OCI-LY1 (cell line): Measurements from ENCODE around the gene TRIB2.

Experiments
- H2AFZ ChIP-seq: fragments of 200-600 bp; sonication (generic), shearing (Covaris generic); 2 replicates; pipeline ENCODE4 v1.6.0; 2014; ENCODE audit warnings: antibody characterized with exemption, mild to moderate bottlenecking, low read length
- H3F3A ChIP-seq: fragments of 200-600 bp; sonication (generic), shearing (Covaris generic); 2 replicates; pipeline ENCODE4 v1.6.0; 2014; ENCODE audit warnings: mild to moderate bottlenecking, antibody characterized with exemption, low read length, moderate library complexity; ENCODE audit not compliant: insufficient read depth
- H3K27ac ChIP-seq: fragments of 200-600 bp; sonication (generic); 2 replicates; pipeline ENCODE4 v1.5.1; 2014; ENCODE audit warnings: low read length, mixed run types, mild to moderate bottlenecking, low read depth; ENCODE audit not compliant: poor library complexity, severe bottlenecking
- H3K27me3 ChIP-seq: fragments of 200-600 bp; sonication (generic); 2 replicates; pipeline ENCODE4 v1.6.0; 2014; ENCODE audit warnings: antibody characterized with exemption, mild to moderate bottlenecking, low read length, moderate library complexity; ENCODE audit not compliant: insufficient read depth
- H3K36me3 ChIP-seq: fragments of 200-600 bp; sonication (generic); 2 replicates; pipeline ENCODE4 v1.6.1; 2014; ENCODE audit warnings: mild to moderate bottlenecking, antibody characterized with exemption, low read length, moderate library complexity, mixed read lengths; ENCODE audit not compliant: insufficient read depth
- H3K4me1 ChIP-seq: fragments of 200-600 bp; sonication (generic); 2 replicates; pipeline ENCODE4 v1.5.1; 2014; ENCODE audit warnings: mild to moderate bottlenecking, low read length, moderate library complexity; ENCODE audit not compliant: insufficient read depth, severe bottlenecking
- H3K4me2 ChIP-seq: fragments of 200-600 bp; sonication (generic), shearing (Covaris generic); 2 replicates; pipeline ENCODE4 v1.6.1; 2014; ENCODE audit warnings: low read length
- H3K4me3 ChIP-seq: fragments of 200-600 bp; sonication (generic); 2 replicates; pipeline ENCODE4 v1.5.1; 2014; ENCODE audit warnings: low read length, low read depth, mild to moderate bottlenecking, mixed read lengths; ENCODE audit not compliant: poor library complexity, severe bottlenecking
- H3K79me2 ChIP-seq: fragments of 200-600 bp; shearing (Covaris generic); 2 replicates; pipeline ENCODE4 v1.6.1; 2016; ENCODE audit warnings: mixed run types, low read length, mixed read lengths; ENCODE audit not compliant: insufficient read depth
- H3K9ac ChIP-seq: fragments of 200-600 bp; sonication (generic), shearing (Covaris generic); 2 replicates; pipeline ENCODE4 v1.6.1; 2014; ENCODE audit warnings: mild to moderate bottlenecking, low read length, mixed read lengths
- H3K9me2 ChIP-seq: fragments of 200-600 bp; sonication (generic), shearing (Covaris generic); 2 replicates; pipeline ENCODE4 v1.6.1; 2014; ENCODE audit warnings: low read depth, mild to moderate bottlenecking, low read length, mixed read lengths
- H3K9me3 ChIP-seq: fragments of 200-600 bp; shearing (Covaris generic); 2 replicates; pipeline ENCODE4 v1.6.1; 2014; ENCODE audit warnings: low read length, mixed read lengths
- H4K20me1 ChIP-seq: fragments of 200-600 bp; sonication (generic), shearing (Covaris generic); 2 replicates; pipeline ENCODE4 v1.6.0; 2016; ENCODE audit warnings: mild to moderate bottlenecking, low read length; ENCODE audit not compliant: insufficient read depth
- EZH2 ChIP-seq: fragments of 200-600 bp; sonication (generic), shearing (Covaris generic); IDR thresholded peaks from 2 replicates; pipeline ENCODE4 v1.8.0; 2017; ENCODE audit warnings: borderline replicate concordance, mixed run types, mild to moderate bottlenecking, antibody characterized with exemption, low read length, moderate library complexity, mixed read lengths
- TF ChIP-seq, protein P1 (sequence below): fragments of 200-600 bp; sonication (generic), shearing (Covaris generic); IDR thresholded peaks from 2 replicates; pipeline ENCODE4 v1.5.1; 2017; ENCODE audit warnings: mild to moderate bottlenecking, antibody characterized with exemption, low read length, moderate library complexity, mixed read lengths

Gene TRIB2

DNA sequence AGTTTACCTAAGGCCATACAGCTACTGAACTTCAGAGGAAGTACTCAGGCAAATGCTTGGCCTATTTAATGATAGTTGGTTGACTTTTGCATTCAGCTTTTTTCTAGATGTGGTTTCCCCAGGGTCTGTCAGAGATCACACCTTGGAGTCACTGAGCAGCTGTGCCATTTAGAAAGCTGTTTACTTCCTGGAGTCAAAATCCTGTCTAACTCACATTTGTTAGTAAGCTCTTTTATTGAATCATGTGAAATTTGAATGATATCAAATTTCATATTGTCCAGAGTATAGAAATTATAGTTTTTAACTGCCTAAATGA, 7.6 kb upstream of the TRIB2 start:
- no peak overlapping the region for H2AFZ ChIP-seq
- H3K27me3 ChIP-seq = no peaks in the 10 kb centered on the region
- peak overlapping the region; percentile 46 for H3K27ac ChIP-seq
- H3K9me2 ChIP-seq = no peaks in the 10 kb centered on the region
- H3K4me1 ChIP-seq = peaks cover 37% of the 10 kb centered on the region
- H3K4me2 ChIP-seq = no peak overlapping the region; the same call in 1 of the 2 replicates
- no peak overlapping the region for H3K4me3 ChIP-seq
- TF ChIP-seq EZH2 = no peak
- TF ChIP-seq, protein P1, sequence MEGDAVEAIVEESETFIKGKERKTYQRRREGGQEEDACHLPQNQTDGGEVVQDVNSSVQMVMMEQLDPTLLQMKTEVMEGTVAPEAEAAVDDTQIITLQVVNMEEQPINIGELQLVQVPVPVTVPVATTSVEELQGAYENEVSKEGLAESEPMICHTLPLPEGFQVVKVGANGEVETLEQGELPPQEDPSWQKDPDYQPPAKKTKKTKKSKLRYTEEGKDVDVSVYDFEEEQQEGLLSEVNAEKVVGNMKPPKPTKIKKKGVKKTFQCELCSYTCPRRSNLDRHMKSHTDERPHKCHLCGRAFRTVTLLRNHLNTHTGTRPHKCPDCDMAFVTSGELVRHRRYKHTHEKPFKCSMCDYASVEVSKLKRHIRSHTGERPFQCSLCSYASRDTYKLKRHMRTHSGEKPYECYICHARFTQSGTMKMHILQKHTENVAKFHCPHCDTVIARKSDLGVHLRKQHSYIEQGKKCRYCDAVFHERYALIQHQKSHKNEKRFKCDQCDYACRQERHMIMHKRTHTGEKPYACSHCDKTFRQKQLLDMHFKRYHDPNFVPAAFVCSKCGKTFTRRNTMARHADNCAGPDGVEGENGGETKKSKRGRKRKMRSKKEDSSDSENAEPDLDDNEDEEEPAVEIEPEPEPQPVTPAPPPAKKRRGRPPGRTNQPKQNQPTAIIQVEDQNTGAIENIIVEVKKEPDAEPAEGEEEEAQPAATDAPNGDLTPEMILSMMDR = no peak
- no peaks in the 10 kb centered on the region for H3K36me3 ChIP-seq
- H3F3A ChIP-seq = no peaks in the 10 kb centered on the region
- no peak overlapping the region for H3K9ac ChIP-seq
- no peaks in the 10 kb centered on the region for H3K9me3 ChIP-seq
- no peaks in the 10 kb centered on the region for H4K20me1 ChIP-seq
- H3K79me2 ChIP-seq = no peaks in the 10 kb centered on the region

GRCh38 chr2:12710301-12710700, 6.4 kb upstream of the TRIB2 start:
- H3K9me2 ChIP-seq = no peaks in the 10 kb centered on the region
- no peak overlapping the region for H3K4me3 ChIP-seq
- no peaks in the 10 kb centered on the region for H4K20me1 ChIP-seq
- H2AFZ ChIP-seq = peak overlapping the region; percentile 67; the same call in 1 of the 2 replicates
- peaks cover 44% of the 10 kb centered on the region for H3K4me1 ChIP-seq
- no peak for TF ChIP-seq EZH2
- TF ChIP-seq, protein P1 = no peak
- no peaks in the 10 kb centered on the region for H3F3A ChIP-seq
- H3K9ac ChIP-seq = no peak overlapping the region; the same call in 1 of the 2 replicates
- no peaks in the 10 kb centered on the region for H3K27me3 ChIP-seq
- H3K9me3 ChIP-seq = no peaks in the 10 kb centered on the region
- H3K36me3 ChIP-seq = no peaks in the 10 kb centered on the region
- peak overlapping the region; percentile 46 for H3K27ac ChIP-seq
- H3K79me2 ChIP-seq = no peaks in the 10 kb centered on the region
- peak overlapping the region; percentile 27; the same call in 1 of the 2 replicates for H3K4me2 ChIP-seq

GRCh38 chr2:12711339-12711738, 5.4 kb upstream of the TRIB2 start:
- H3K9me3 ChIP-seq = no peaks in the 10 kb centered on the region
- no peaks in the 10 kb centered on the region for H3K9me2 ChIP-seq
- no peak overlapping the region for H3K27ac ChIP-seq
- no peak overlapping the region for H3K4me3 ChIP-seq
- no peaks in the 10 kb centered on the region for H3K79me2 ChIP-seq
- H3F3A ChIP-seq = no peaks in the 10 kb centered on the region
- H3K4me1 ChIP-seq = peaks cover 50% of the 10 kb centered on the region
- H4K20me1 ChIP-seq = no peaks in the 10 kb centered on the region
- no peak overlapping the region for H3K4me2 ChIP-seq
- H2AFZ ChIP-seq = no peak overlapping the region
- TF ChIP-seq EZH2 = no peak
- TF ChIP-seq, protein P1 = no peak
- H3K9ac ChIP-seq = no peak overlapping the region
- no peaks in the 10 kb centered on the region for H3K36me3 ChIP-seq
- H3K27me3 ChIP-seq = no peaks in the 10 kb centered on the region
